ENCODE results near the gene HOXA3. TPM values are rescaled to one million over a fixed set of nuclear protein-coding genes. Genes with fewer than 3 reads are reported as not detected.

HOXA3 gene
- total RNA-seq, 2 donors from 2014 or later = 13.3 to 14.1 TPM

GRCh38 chr7:27094304-27095049 lies 57.9 kb downstream of the HOXA3 start:
- no peaks in the 10 kb centered on the region for H3K36me3 ChIP-seq
- peaks cover 6% of the 10 kb centered on the region for H3K4me1 ChIP-seq
- H3K27me3 ChIP-seq = no peaks in the 10 kb centered on the region
- H3K27ac ChIP-seq = no peak overlapping the region
- TF ChIP-seq CTCF (IDR thresholded peaks at IDR 0.05) = no peak
- intact Hi-C loops (cut with DNase I) = loop anchor here (5.0 to 10.0 kb wide), 2 partner anchors 232 to 720 kb away; partner anchors contain the start of gene SKAP2
- H3K9ac ChIP-seq (ENCODE audit: low read depth in 2 of 2, low read length in 2 of 2) = no peak overlapping the region
- no peak for DNase-seq
- no peaks in the 10 kb centered on the region for H3K9me3 ChIP-seq
- no peak overlapping the region for H3K4me3 ChIP-seq

- no peak overlapping the region for H3K9ac ChIP-seq (ENCODE audit: low read depth in 2 of 2, low read length in 2 of 2)
- no peak for TF ChIP-seq CTCF (IDR thresholded peaks at IDR 0.05)
- intact Hi-C loops (cut with DNase I) = loop anchor here (10.0 kb wide), 1 partner anchor 719 kb away; no protein-coding TSS in a partner anchor
- H3K4me3 ChIP-seq = no peak overlapping the region
- no peaks in the 10 kb centered on the region for H3K36me3 ChIP-seq
- H3K27ac ChIP-seq = no peak overlapping the region
- H3K27me3 ChIP-seq = peaks cover under 1% of the 10 kb centered on the region
- no peak for DNase-seq
- no peaks in the 10 kb centered on the region for H3K9me3 ChIP-seq
- H3K4me1 ChIP-seq = peaks cover 5% of the 10 kb centered on the region
Measured at GRCh38 chr7:27093184-27093895, 59.0 kb downstream of the HOXA3 start.

GRCh38 chr7:27092819-27093110 lies 59.6 kb downstream of the HOXA3 start:
- no peak for TF ChIP-seq CTCF (IDR thresholded peaks at IDR 0.05)
- intact Hi-C loops (cut with DNase I) = loop anchor here (10.0 kb wide), 1 partner anchor 718 kb away; no protein-coding TSS in a partner anchor
- H3K27ac ChIP-seq = no peak overlapping the region
- DNase-seq = no peak
- peaks cover 7% of the 10 kb centered on the region for H3K27me3 ChIP-seq
- peaks cover under 1% of the 10 kb centered on the region for H3K4me1 ChIP-seq
- no peak overlapping the region for H3K4me3 ChIP-seq
- no peaks in the 10 kb centered on the region for H3K36me3 ChIP-seq
- no peaks in the 10 kb centered on the region for H3K9me3 ChIP-seq
- no peak overlapping the region for H3K9ac ChIP-seq (ENCODE audit: low read depth in 2 of 2, low read length in 2 of 2)

- Histone ChIP-seq H3K27me3 (peaks cover 7% of the 10 kb centered on the region), H3K4me3 (no peak overlapping the region), H3K27ac (no peak overlapping the region), H3K9ac (ENCODE audit: low read depth in 2 of 2, low read length in 2 of 2) (no peak overlapping the region), H3K36me3 (no peaks in the 10 kb centered on the region), H3K4me1 (no peaks in the 10 kb centered on the region), H3K9me3 (no peaks in the 10 kb centered on the region)
- no peak for TF ChIP-seq CTCF (IDR thresholded peaks at IDR 0.05)
- intact Hi-C loops (cut with DNase I) = loop anchor here (10.0 kb wide), 1 partner anchor 717 kb away; no protein-coding TSS in a partner anchor
- no peak for DNase-seq
Measured at GRCh38 chr7:27091941-27092818, 60.2 kb downstream of the HOXA3 start.

GRCh38 chr7:27091105-27091504 lies 61.3 kb downstream of the HOXA3 start:
- no peak overlapping the region for H3K9ac ChIP-seq (ENCODE audit: low read depth in 2 of 2, low read length in 2 of 2)
- H3K36me3 ChIP-seq = no peaks in the 10 kb centered on the region
- intact Hi-C loops (cut with DNase I) = loop anchor here (10.0 kb wide), 1 partner anchor 716 kb away; no protein-coding TSS in a partner anchor
- no peak for TF ChIP-seq CTCF (IDR thresholded peaks at IDR 0.05)
- no peaks in the 10 kb centered on the region for H3K4me1 ChIP-seq
- H3K4me3 ChIP-seq = no peak overlapping the region
- H3K9me3 ChIP-seq = no peaks in the 10 kb centered on the region
- peaks cover 7% of the 10 kb centered on the region for H3K27me3 ChIP-seq
- H3K27ac ChIP-seq = no peak overlapping the region
- DNase-seq = no peak

Measured in colonic mucosa (tissue), 4 donors.